Body of pancreas (tissue), 4 donors: ENCODE data around the gene CFAP157.

ENCODE experiments used
- CTCF ChIP-seq, 7 experiments: fragments of 450-650 bp in 4 of 7; fragments of 200-600 bp in 3 of 7; sonication (generic) in 3 of 7; IDR thresholded peaks; one replicate each; pipeline ENCODE4 v1.5.1; 2016 to 2019; ENCODE audit warnings: antibody characterized with exemption in 7 of 7
- POLR2A ChIP-seq, 3 donors: fragments of 450-650 bp; IDR thresholded peaks; one replicate each; pipeline ENCODE4 v1.6.1; 2016; ENCODE audit warnings: antibody characterized with exemption in 3 of 3, mild to moderate bottlenecking in 2 of 3

GRCh38 chr9:127720031-127720864 is 13.5 kb downstream of the CFAP157 start:
- TF ChIP-seq CTCF (IDR thresholded peaks at IDR 0.05) (no peak), POLR2A (IDR thresholded peaks at IDR 0.05) (no peak)
